GM12872 (cell line): ENCODE data around the gene MKRN2OS.

Experiments used
- TF ChIP-seq, protein P1 (sequence below): IDR thresholded peaks from 3 replicates; pipeline ENCODE4 v1.5.1; 2011; ENCODE audit warnings: low read depth, mild to moderate bottlenecking, low read length, moderate library complexity; ENCODE audit not compliant: insufficient read depth

Gene MKRN2OS

DNA sequence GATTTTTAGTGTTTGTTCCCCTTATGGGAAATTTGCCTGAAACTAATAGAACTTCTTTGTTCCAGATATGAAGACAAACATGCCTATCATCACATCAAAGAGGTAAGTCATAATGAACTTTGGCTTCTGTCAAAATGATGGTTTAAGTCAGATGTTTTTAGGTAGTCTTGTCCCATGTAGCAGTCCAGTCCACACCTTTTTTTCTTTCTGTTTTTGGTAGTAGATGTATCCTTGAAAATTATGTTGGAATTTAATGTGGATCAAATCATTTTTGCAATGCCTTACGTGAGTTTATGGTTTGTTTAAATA, 48.9 kb downstream of the MKRN2OS start:
- TF ChIP-seq, protein P1, sequence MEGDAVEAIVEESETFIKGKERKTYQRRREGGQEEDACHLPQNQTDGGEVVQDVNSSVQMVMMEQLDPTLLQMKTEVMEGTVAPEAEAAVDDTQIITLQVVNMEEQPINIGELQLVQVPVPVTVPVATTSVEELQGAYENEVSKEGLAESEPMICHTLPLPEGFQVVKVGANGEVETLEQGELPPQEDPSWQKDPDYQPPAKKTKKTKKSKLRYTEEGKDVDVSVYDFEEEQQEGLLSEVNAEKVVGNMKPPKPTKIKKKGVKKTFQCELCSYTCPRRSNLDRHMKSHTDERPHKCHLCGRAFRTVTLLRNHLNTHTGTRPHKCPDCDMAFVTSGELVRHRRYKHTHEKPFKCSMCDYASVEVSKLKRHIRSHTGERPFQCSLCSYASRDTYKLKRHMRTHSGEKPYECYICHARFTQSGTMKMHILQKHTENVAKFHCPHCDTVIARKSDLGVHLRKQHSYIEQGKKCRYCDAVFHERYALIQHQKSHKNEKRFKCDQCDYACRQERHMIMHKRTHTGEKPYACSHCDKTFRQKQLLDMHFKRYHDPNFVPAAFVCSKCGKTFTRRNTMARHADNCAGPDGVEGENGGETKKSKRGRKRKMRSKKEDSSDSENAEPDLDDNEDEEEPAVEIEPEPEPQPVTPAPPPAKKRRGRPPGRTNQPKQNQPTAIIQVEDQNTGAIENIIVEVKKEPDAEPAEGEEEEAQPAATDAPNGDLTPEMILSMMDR = no peak

DNA sequence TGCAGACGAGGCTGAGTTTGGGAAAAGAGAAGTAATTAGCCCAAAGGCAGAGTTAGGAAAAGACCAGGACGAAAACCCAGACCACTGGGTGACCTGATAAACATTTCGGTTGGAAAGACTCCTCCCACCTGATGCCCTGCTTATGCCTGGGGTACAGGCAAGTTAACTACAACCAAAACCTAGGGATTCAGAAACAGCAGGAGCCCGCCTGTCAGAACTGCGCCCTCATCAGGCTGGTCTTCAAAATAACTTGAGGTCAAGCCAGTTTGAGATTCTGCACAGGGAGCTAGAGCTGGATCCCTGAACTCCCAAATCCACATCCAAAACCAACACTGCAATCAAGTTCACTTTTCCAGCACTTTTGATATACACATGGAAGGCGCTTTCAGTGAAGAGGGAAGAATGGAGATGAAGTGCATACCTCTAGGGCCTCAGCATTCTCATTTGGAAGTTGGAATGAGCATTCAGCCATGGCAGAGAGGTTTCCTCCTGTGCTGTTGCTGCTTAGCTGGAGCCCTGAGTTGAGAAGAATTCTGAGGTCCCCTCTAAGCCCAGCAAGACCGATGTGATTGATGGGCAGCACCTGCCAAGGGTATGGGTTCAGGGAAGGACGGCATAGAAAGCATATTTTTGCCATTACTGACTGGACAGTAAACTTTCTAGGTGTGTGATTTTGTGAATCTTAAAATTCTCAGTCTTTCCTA, 49.4 kb downstream of the MKRN2OS start:
- TF ChIP-seq, protein P1 = no peak

GRCh38 chr3:12490547-12490946, 54.8 kb downstream of the MKRN2OS start:
- TF ChIP-seq, protein P1 = no peak

DNA sequence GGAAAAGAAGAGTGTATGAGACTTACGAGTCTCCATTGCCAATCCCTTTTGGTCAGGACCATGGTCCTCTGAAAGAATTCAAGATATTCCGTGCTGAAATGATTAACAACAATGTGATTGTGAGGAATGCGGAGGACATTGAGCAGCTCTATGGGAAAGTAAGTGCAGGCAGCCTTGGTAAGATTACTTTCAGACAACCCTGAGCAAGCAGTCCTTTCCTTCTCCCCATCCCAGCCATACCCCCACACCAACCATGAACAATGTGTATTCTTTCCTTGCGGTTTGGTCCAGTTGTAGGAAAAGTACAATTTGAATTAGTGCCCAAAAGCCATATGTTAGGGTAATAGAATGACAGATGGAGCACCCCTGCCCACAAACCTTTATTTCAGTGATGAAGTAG, 55.5 kb downstream of the MKRN2OS start:
- TF ChIP-seq, protein P1 = no peak
